Occipital lobe (tissue), 2 donors: Measurements from ENCODE around the gene NEK4. TPM values are rescaled to one million over a fixed set of nuclear protein-coding genes. Genes with fewer than 3 reads are reported as not detected.
"Not testable (repeated sequence)": the region's sequence is repeated elsewhere in the genome, so short reads cannot be mapped to it uniquely, and the experiment has no call there.

Experiments
- DNase-seq: peaks from one replicate; lab custom pipeline; 2025; lab: John Stamatoyannopoulos, UW
- total RNA-seq: library from RNA; depleted of rRNA; stranded (reverse); fragments of >200 nt; gene quantifications from one replicate; pipeline ENCODE4 v1.2.3, GENCODE V29; 2014

The NEK4 gene
- total RNA-seq, 1 donor from 2014 or later: 46.0 TPM

GRCh38 chr3:52742418-52743041 is 28.2 kb downstream of the NEK4 start:
- DNase-seq: no peak

GRCh38 chr3:52739730-52740129 is 31.0 kb downstream of the NEK4 start:
- DNase-seq: no peak

- no peak for DNase-seq
These were observed 37.4 kb downstream of the NEK4 start for GRCh38 chr3:52733256-52733891.

- no peak for DNase-seq
These were observed 39.1 kb downstream of the NEK4 start for GRCh38 chr3:52731590-52731989.

- no peak for DNase-seq
These were observed 40.1 kb downstream of the NEK4 start for GRCh38 chr3:52730681-52731080.

- DNase-seq: not testable (repeated sequence)
These were observed 42.0 kb downstream of the NEK4 start for GRCh38 chr3:52728753-52729152.

- no peak for DNase-seq
These were observed 46.2 kb downstream of the NEK4 start for GRCh38 chr3:52724511-52724910.

GRCh38 chr3:52723935-52724334 is 46.8 kb downstream of the NEK4 start:
- DNase-seq: no peak

GRCh38 chr3:52722491-52722890 is 48.2 kb downstream of the NEK4 start:
- no peak for DNase-seq

GRCh38 chr3:52721730-52722008 is 49.1 kb downstream of the NEK4 start:
- DNase-seq: no peak

- no peak for DNase-seq
These were observed 49.6 kb downstream of the NEK4 start for GRCh38 chr3:52721002-52721729.

GRCh38 chr3:52719618-52720017 is 51.1 kb downstream of the NEK4 start:
- no peak for DNase-seq

GRCh38 chr3:52715714-52716305 is 54.9 kb downstream of the NEK4 start:
- DNase-seq: no peak

GRCh38 chr3:52714335-52715302 is 56.1 kb downstream of the NEK4 start:
- no peak for DNase-seq

- no peak for DNase-seq
These were observed 58.2 kb downstream of the NEK4 start for GRCh38 chr3:52712291-52713212.

- no peak for DNase-seq
These were observed 60.2 kb downstream of the NEK4 start for GRCh38 chr3:52710512-52710911.

GRCh38 chr3:52707585-52707984 is 63.2 kb downstream of the NEK4 start:
- DNase-seq: no peak

GRCh38 chr3:52705688-52706686 is 64.8 kb downstream of the NEK4 start, which contains the start of the genes GLT8D1 and SPCS1:
Gene GLT8D1 (minus strand): TSS chr3:52705791. CDS start chr3:52700460, 5,331 bp downstream.
Gene SPCS1 (plus strand): TSS chr3:52706106. CDS start chr3:52706247, 141 bp downstream.
- DNase-seq: peak; percentile 83

- DNase-seq: no peak
These were observed 65.4 kb downstream of the NEK4 start for GRCh38 chr3:52705438-52705687.
